ENCODE data around the gene JUP. TPM values are rescaled to one million over a fixed set of nuclear protein-coding genes. Genes with fewer than 3 reads are reported as not detected.
"Not testable (repeated sequence)": the region's sequence is repeated elsewhere in the genome, so short reads cannot be mapped to it uniquely, and the experiment has no call there.

Gene JUP
- total RNA-seq (2014; rRNA removed; shearing (Covaris generic)) = 0.50 and 0.83 TPM in 2 replicates
- 3.6 and 7.7 TPM in 2 replicates for polyA plus RNA-seq (2015; cell fraction: cytosol; rRNA removed)
- polyA plus RNA-seq (2015; cell fraction: nucleus; rRNA removed) = 0.30 and 0.85 TPM in 2 replicates

DNA sequence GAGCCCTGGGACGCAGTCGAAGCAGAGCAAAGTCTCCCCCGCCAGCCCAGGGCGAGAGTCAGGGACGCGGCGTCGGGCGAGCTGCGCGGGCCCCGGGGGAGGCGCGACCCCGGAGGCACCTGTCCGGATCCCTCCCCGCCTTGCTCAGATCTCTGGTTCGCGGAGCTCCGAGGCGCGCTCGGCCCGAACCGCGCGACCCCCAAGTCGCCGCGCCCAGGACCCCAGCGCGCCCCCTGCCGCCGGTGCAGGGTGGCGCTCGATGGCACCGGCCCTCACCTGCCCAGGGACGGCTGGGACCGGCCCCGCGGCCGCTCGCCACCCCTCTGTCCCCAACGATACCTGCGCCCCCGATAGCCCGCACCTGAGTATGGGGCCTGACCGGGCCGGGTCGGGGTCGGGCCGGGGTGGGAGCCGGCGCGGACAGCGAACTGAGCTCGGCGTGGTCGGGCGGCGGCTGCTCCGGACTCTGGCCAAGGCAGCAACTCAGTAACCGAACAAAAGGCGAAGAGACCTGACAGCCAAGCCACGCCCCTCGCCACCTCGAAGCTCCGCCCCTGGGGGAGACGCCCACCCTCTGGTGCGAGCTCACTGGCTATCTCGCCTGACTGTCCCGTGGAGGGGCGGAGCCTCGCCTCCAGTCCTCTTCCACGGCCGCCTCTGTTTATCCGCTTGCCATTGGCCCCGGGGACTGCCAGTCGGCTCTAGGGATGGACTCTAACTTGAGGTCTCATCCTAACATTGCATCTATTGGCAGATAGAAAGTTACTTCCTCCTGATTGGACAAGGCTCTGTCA, at the start of gene JUP:
TSS of gene JUP (minus strand) at position 485 of the 794 bp plus-strand sequence. CDS start 14,857 bp downstream, outside the sequence.
- peak; percentile 99 for DNase-seq (ENCODE audit: low read depth, low spot score)
- in situ Hi-C loops (cut with HindIII; ENCODE audit: low pct_unique_long_range_greater_than_20kb, low sequenced_read_pairs) = no loop called here

DNA sequence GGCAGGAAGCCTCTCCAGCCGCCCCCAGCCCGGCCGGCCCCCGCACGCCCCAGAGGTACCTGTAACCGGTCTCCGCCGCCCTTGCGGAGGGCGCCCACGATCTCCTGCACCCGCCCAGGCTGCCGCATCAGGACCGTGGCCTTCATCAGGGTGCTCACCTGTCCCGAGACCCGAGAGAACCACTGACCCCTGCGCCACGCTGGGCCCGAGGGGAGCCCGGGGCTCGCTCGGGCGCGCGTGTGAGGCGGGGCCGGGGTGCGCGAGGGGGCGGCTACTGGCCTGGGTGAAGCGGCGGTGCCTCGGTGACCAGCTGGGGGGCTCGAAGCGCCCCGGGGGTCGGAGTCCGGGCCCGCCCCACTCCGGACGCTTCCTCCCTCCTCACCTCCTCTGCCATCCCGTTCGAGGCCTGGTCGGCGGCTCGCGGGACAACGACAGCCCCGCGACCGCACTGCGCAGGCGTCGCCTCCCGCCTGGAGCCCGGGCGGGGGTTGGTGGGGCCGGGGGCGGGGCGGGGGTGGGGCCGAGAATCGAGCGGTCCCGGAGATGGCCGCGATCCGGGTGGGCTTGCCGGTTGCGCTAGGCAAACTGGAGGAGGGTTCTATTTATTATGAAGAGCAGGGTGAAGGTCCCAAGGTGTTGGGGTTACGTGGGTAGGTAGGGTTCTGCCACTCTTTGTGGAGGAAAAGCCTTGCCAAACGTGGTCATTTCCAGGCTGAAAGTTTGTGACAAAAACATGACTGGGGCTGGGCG, 49.5 kb upstream of the JUP start, which contains the start of gene NT5C3B:
TSS of gene NT5C3B (minus strand) at position 433 of the 750 bp plus-strand sequence. CDS start at position 394, 39 bp downstream.
- DNase-seq (ENCODE audit: low read depth, low spot score) = peak; percentile 60

DNA sequence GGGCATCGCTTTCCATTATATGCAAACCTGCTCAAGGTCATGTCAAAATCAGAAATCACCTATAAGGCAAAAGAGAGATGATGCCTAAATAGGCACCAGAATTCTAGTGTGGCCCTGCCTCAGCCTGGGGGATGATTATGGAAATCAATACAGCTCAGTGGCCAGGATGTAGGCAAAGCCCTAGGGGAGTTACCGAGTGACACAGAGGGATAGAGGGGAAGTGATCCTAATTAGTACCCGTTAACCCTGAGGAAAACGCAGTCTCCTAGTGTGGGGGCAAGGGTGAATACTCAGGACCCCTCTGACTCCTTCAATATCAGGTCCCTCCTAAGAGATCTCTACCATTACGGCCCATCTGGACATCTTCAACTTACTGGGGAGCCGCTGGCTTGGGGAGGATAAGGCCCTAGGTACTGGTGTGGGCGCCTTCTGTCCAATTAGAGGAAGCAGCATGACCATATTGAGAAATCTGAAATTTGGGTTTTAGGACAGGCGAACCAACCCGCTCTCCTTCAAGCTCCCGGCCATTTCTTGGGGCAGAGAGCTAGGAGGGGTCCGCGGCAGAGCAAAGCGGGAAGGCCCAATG, 48.8 kb upstream of the JUP start:
- in situ Hi-C loops (cut with HindIII; ENCODE audit: low pct_unique_long_range_greater_than_20kb, low sequenced_read_pairs) = no loop called here

More for the DNA sequence above, 49.5 kb upstream of the JUP start, which contains the start of gene NT5C3B:
- in situ Hi-C loops (cut with HindIII; ENCODE audit: low pct_unique_long_range_greater_than_20kb, low sequenced_read_pairs) = no loop called here

DNA sequence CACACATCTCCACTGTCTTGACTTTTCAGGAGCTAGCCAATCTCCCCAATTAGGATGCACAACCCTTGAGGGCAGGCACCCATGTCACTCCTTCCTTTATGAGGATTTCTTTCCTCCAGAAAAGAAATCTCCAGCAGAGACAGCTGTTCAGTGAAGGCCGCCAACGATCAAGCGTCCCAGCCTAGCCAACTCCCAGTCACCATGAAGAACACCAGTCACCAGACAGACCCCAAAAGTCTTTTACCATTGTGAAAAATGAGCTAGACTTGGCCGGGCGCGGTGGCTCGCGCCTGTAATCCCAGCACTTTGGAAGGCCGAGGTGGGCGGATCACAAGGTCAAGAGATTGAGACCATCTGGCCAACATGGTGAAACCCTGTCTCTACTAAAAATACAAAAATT, 43.5 kb upstream of the JUP start:
- in situ Hi-C loops (cut with HindIII; ENCODE audit: low pct_unique_long_range_greater_than_20kb, low sequenced_read_pairs); DNase-seq (ENCODE audit: low read depth, low spot score): not testable (repeated sequence)

More for the DNA sequence above, 48.8 kb upstream of the JUP start:
- DNase-seq (ENCODE audit: low read depth, low spot score) = no peak

DNA sequence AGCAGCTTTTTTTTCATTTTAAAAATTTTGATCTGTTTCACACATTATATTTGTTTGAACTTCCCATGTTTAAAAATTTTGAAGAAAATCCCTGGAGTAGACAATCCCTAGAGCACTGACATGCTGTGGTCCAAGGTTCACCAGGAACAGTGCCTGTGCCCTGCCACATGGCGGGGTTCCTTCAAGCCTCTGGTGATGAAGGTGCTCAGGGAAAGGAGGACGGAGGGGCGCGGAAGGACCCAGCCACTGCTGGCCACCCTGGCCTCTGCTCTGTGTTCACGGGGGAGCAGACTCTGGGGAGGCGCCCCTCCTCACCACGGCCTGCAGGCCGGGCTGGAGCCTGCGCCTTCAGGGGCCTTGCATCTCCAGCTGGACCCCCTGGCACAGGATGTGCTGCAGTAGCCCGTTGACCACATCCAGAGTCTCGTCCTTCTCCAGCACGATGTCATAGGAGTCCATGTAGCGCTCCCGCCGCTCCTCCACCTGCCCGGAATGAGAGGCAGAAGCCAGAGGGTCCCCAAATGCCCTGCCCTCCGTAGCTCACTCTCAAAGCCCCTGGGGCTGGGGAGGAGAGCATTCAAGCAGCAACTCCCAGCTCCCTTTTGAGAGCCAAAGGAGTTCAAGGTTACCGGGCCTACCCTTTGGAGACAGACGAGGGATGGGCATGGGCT, 38.8 kb upstream of the JUP start:
- in situ Hi-C loops (cut with HindIII; ENCODE audit: low pct_unique_long_range_greater_than_20kb, low sequenced_read_pairs) = no loop called here
- DNase-seq (ENCODE audit: low read depth, low spot score) = no peak

DNA sequence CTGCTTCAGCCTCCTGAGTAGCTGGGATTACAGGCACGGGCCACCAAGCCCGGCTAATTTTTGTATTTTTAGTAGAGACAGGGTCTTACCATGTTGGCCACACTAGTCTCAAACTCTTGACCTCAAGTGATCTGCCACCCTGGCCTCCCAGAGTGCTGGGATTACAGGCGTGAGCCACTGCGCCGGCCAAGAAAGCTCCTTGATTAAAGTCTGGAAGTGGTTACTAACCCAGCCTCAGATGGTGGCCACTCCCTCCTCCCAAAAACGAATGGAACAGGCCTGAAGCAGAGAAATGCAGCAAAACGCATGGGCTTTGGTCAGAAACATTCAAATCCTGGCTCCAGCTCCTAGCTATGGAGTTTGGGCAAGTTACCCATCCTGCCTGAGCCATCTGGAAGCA, 37.6 kb upstream of the JUP start:
- in situ Hi-C loops (cut with HindIII; ENCODE audit: low pct_unique_long_range_greater_than_20kb, low sequenced_read_pairs) = no loop called here

DNA sequence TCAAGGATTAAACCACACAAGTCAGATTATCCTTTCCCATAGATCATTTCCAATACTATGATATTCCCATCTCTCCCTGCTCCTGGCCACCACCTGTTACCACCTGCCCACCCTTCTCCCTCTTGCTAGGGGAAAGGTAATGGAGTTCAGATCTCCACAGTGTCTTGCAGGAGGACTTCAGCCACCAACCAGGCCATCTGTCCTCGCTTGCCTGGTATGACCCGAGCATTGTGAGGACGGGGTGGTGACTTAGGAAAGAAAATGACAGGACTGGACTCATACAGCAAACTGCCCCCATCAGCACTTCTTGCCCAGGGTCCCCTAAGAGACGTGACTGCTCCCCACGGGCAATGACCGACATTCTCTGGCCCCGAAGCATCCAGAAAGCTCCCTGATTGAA, 37.1 kb upstream of the JUP start:
- in situ Hi-C loops (cut with HindIII; ENCODE audit: low pct_unique_long_range_greater_than_20kb, low sequenced_read_pairs) = no loop called here
- no peak for DNase-seq (ENCODE audit: low read depth, low spot score)

More for the DNA sequence above, 37.6 kb upstream of the JUP start:
- DNase-seq (ENCODE audit: low read depth, low spot score) = no peak

DNA sequence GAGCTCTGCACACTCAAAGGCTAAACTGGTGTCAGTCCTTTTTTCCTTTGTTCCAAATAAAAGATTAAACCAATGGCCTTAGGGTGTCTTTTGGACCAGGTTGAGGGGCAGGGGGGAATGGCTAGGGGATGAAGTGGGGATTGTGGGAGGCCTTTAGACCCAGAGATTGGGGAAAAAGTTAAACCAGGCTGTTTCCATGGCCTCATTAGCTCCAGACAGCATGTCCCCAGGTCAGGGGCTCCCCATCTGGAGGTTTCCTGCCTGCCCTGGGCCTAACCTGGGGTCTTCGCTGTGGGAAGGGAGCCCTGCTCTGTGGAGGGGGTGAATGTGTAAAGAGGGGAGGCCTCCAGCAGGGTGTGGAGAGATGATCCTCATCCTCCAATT, 36.6 kb upstream of the JUP start:
- DNase-seq (ENCODE audit: low read depth, low spot score) = no peak
- in situ Hi-C loops (cut with HindIII; ENCODE audit: low pct_unique_long_range_greater_than_20kb, low sequenced_read_pairs) = no loop called here

DNA sequence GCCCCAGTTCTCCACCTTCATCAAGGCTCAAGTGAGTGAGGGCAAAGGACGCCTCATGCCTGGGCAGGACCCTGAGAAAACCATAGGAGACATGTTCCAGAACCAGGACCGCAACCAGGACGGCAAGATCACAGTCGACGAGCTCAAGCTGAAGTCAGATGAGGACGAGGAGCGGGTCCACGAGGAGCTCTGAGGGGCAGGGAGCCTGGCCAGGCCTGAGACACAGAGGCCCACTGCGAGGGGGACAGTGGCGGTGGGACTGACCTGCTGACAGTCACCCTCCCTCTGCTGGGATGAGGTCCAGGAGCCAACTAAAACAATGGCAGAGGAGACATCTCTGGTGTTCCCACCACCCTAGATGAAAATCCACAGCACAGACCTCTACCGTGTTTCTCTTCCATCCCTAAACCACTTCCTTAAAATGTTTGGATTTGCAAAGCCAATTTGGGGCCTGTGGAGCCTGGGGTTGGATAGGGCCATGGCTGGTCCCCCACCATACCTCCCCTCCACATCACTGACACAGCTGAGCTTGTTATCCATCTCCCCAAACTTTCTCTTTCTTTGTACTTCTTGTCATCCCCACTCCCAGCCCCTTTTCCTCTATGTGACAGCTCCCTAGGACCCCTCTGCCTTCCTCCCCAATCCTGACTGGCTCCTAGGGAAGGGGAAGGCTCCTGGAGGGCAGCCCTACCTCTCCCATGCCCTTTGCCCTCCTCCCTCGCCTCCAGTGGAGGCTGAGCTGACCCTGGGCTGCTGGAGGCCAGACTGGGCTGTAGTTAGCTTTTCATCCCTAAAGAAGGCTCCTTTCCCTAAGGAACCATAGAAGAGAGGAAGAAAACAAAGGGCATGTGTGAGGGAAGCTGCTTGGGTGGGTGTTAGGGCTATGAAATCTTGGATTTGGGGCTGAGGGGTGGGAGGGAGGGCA, 36.0 kb upstream of the JUP start:
- in situ Hi-C loops (cut with HindIII; ENCODE audit: low pct_unique_long_range_greater_than_20kb, low sequenced_read_pairs) = no loop called here
- no peak for DNase-seq (ENCODE audit: low read depth, low spot score)

DNA sequence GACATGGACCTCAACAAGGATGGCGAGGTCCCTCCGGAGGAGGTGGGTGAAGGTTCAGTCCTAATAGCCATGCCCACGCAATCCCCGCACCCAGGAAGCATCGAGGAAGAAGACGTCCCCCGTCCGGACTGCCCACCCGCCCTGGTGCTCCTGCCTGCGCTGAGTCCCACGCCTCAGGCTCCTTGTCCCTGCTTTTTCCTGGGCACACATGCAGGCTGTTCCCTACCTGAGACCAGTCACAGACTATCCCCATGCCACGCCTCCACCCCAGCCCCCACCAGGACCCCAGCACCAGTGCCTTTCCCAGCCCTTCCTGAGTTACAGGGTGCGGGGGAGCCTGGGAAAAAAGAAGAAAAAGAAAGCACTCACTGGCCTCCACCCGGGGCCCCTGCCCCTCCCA, 35.3 kb upstream of the JUP start:
- in situ Hi-C loops (cut with HindIII; ENCODE audit: low pct_unique_long_range_greater_than_20kb, low sequenced_read_pairs) = no loop called here
- DNase-seq (ENCODE audit: low read depth, low spot score) = no peak

DNA sequence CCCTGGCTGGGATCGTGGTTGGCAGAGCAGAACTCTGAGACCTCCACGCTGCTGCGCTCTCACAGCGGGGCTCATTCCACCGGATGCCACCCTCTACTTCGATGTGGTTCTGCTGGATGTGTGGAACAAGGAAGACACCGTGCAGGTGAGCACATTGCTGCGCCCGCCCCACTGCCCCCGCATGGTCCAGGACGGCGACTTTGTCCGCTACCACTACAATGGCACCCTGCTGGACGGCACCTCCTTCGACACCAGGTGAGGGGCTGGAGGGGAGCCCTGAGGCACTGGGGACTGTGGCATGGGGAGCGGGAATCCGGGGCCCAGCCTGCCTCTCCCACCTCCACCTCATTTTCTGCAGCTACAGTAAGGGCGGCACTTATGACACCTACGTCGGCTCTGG, 31.5 kb upstream of the JUP start:
- no peak for DNase-seq (ENCODE audit: low read depth, low spot score)
- in situ Hi-C loops (cut with HindIII; ENCODE audit: low pct_unique_long_range_greater_than_20kb, low sequenced_read_pairs) = no loop called here

DNA sequence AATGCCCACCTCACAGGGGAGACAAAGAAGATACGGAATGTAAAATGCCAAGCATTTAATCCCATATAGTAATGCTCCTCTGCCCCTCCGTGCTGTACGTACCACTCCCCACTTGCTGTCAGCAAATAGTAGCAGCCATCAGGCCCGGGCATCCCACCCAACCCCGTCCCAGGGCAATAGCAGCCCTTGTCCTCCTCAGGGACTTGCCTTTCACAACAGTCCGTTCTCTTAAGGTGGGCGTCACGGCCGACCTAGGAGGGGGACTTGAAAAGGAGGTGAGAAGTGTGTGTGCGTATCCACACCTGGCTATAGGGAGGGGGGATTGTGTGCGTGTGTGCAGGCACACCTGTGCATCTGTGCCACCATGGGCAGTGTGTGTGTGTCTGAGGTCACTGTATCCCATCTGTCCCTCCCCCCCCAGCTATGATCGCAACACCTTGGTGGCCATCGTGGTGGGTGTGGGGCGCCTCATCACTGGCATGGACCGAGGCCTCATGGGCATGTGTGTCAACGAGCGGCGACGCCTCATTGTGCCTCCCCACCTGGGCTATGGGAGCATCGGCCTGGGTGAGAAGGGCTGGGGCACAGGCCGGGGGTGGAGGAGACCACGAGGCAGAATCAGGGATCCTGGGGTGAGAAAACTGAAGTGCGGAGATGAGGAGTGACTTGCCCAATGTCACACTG, 30.3 kb upstream of the JUP start:
- in situ Hi-C loops (cut with HindIII; ENCODE audit: low pct_unique_long_range_greater_than_20kb, low sequenced_read_pairs) = no loop called here
- no peak for DNase-seq (ENCODE audit: low read depth, low spot score)

DNA sequence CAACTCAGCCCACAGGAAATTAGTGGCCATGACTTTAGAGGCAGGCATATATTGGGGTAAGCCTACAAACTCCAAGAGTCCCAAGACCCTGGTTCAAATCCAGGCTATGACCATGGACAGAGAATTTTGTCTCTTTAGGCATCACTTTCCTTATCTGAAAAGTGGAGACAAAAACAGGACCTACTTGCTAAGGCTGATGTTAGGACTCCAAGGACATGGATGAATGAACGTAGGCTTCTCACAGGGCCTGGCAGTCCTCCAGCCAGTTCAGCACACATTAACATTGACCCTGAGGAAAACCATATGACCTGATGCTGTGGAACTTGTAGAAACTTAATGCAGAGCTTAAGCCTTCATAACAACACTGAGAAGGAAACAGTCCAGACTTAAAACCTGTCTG, 27.7 kb upstream of the JUP start:
- in situ Hi-C loops (cut with HindIII; ENCODE audit: low pct_unique_long_range_greater_than_20kb, low sequenced_read_pairs) = no loop called here
- DNase-seq (ENCODE audit: low read depth, low spot score) = no peak

DNA sequence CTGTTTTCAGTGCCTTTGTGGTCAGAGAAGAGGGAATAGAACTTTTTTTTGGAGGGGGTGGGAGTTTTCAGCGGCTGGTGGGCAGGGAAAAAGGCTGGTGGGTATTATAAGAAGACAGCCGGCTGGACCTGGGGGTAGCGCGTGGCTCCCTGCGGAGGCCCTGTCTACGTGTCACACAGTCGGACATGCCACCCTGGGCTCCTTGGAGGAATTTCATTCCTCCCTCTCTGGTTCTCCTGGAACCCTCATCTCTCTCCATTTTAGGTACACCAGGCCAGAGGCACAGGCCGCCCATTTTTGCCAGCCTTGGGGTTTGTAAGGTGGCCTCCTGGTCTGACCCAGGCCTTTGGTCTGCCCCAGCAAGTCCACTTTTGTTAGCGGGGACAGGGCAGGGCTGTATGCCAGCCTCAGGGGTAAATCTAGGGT, 27.2 kb upstream of the JUP start:
- DNase-seq (ENCODE audit: low read depth, low spot score) = no peak
- in situ Hi-C loops (cut with HindIII; ENCODE audit: low pct_unique_long_range_greater_than_20kb, low sequenced_read_pairs) = no loop called here

DNA sequence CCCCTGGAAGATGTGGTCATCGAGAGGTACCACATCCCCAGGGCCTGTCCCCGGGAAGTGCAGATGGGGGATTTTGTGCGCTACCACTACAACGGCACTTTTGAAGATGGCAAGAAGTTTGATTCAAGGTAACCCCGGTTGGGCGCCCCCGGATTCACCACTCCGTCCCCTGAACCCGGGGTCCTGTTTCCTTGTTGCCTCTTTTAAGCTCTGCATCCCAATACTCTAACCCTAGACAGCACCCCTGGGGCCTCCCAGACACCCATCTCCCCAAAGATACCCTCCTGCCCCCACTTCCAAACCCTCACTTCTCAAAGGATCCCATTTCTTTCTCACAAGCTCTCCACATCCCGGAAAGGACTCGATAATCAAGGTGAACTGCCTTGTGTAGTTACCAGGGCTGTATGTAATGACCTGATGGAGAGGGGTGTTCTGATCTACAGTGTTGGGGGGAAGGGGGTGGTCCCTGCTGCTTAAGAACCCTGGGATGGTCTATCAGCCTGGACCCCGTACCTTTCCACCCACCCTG, 26.7 kb upstream of the JUP start:
- in situ Hi-C loops (cut with HindIII; ENCODE audit: low pct_unique_long_range_greater_than_20kb, low sequenced_read_pairs) = no loop called here

More for the DNA sequence above, 26.7 kb upstream of the JUP start:
- no peak for DNase-seq (ENCODE audit: low read depth, low spot score)

All from SK-MEL-5 (cell line).